ENCODE data around the gene EYS. TPM values are rescaled to one million over a fixed set of nuclear protein-coding genes. Genes with fewer than 3 reads are reported as not detected.

Gene EYS
- total and polyA plus RNA-seq, 2 of the 8 experiments (the other 6 are each of a cell fraction or from before 2014, with no cell fraction given), result 0.05 to 0.13 TPM

DNA sequence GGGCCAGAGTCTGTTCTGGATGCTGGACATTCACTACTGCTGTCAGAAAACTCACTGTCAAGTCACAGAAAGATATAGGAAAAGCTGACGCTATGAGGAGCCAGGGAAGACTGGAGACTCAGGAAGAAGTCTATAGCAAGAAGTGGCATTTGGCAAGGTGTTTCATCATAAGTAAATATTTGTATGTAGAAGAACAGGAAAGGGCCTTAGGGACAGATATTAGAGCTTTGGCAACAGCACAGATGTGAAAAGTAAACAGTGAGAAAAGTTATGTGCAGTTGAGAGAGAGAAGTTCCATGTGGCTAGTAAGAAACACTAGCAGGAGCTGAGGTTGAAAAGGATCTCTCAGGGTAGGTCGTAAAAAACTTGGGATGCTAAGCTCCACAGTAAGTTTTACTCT is 1202.5 kb downstream of the EYS start:
- no peak overlapping the region for H2BK20ac ChIP-seq (ENCODE audit: low read length)
- DNase-seq (ENCODE audit: low read depth in 1 of 2, low spot score in 2 of 2), result no peak
- no peak overlapping the region for H2BK120ac ChIP-seq (replicated peaks; ENCODE audit: low read depth, low read length)
- H2BK12ac ChIP-seq (ENCODE audit: low read depth, low read length), result no peak overlapping the region
- no peak overlapping the region for H3K23ac ChIP-seq (ENCODE audit: insufficient read length)
- WGBS, 2 experiments (ENCODE audit: extremely low coverage in 1 of 2, insufficient coverage in 1 of 2, insufficient read length in 1 of 2, insufficient replicate concordance in 2 of 2, low coverage in 1 of 2, low lambda C conversion rate in 2 of 2, missing lambda C conversion rate in 1 of 2), result 88% methylated on average over 2 of the region's 2 CpGs; no CpG with 5 or more reads in 1 of the 2 experiments
- H3K14ac ChIP-seq (ENCODE audit: insufficient read length), result no peak overlapping the region
- H3K79me2 ChIP-seq (ENCODE audit: control insufficient read depth in 1 of 2, insufficient read depth in 2 of 2, low read length in 2 of 2), result no peaks in the 10 kb centered on the region
- TF ChIP-seq KDM1A (IDR thresholded peaks at IDR 0.05; ENCODE audit: borderline replicate concordance, low read length), result no peak
- no peak for TF ChIP-seq TAF1 (IDR thresholded peaks at IDR 0.05; ENCODE audit: low read depth, low read length)
- TF ChIP-seq ZNF274 (IDR thresholded peaks at IDR 0.05; ENCODE audit: borderline replicate concordance, extremely low read depth, low read length), result no peak
- TF ChIP-seq BACH1 (IDR thresholded peaks at IDR 0.05; ENCODE audit: low read length), result no peak
- no peak for TF ChIP-seq CTBP2 (IDR thresholded peaks at IDR 0.05; ENCODE audit: borderline replicate concordance, insufficient read depth, insufficient read length, low read length)
- TF ChIP-seq CBX8 (IDR thresholded peaks at IDR 0.05; ENCODE audit: borderline replicate concordance, low read depth, low read length), result no peak
- no peak for TF ChIP-seq HDAC6 (IDR thresholded peaks at IDR 0.05; ENCODE audit: low read depth, low read length)
- TF ChIP-seq TAF7 (optimal IDR thresholded peaks at IDR 0.05; ENCODE audit: borderline replicate concordance, low read depth, low read length), result no peak
- no peak for TF ChIP-seq SIX5 (IDR thresholded peaks at IDR 0.05; ENCODE audit: low read depth, low read length)
- no peak for TF ChIP-seq KDM4A (IDR thresholded peaks at IDR 0.05; ENCODE audit: low read depth, low read length, severe bottlenecking)
- TF ChIP-seq RAD21 (IDR thresholded peaks at IDR 0.05 in 1 of 2, conservative IDR thresholded peaks at IDR 0.05 in 1 of 2; ENCODE audit: low read depth in 2 of 2, low read length in 2 of 2), result no peak
- TF ChIP-seq, protein P1, sequence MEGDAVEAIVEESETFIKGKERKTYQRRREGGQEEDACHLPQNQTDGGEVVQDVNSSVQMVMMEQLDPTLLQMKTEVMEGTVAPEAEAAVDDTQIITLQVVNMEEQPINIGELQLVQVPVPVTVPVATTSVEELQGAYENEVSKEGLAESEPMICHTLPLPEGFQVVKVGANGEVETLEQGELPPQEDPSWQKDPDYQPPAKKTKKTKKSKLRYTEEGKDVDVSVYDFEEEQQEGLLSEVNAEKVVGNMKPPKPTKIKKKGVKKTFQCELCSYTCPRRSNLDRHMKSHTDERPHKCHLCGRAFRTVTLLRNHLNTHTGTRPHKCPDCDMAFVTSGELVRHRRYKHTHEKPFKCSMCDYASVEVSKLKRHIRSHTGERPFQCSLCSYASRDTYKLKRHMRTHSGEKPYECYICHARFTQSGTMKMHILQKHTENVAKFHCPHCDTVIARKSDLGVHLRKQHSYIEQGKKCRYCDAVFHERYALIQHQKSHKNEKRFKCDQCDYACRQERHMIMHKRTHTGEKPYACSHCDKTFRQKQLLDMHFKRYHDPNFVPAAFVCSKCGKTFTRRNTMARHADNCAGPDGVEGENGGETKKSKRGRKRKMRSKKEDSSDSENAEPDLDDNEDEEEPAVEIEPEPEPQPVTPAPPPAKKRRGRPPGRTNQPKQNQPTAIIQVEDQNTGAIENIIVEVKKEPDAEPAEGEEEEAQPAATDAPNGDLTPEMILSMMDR (IDR thresholded peaks at IDR 0.05; ENCODE audit: control extremely low read depth in 1 of 3, insufficient read depth in 1 of 3, low read depth in 1 of 3, low read length in 3 of 3), result no peak
- H3K18ac ChIP-seq (ENCODE audit: extremely low read depth, low read length), result no peak overlapping the region
- H3K4me3 ChIP-seq (ENCODE audit: extremely low read depth in 1 of 4, insufficient read depth in 2 of 4, low read depth in 3 of 4, low read length in 4 of 4), result no peak overlapping the region
- no peaks in the 10 kb centered on the region for H3K27me3 ChIP-seq (replicated peaks in 1 of 4; ENCODE audit: control insufficient read depth in 3 of 4, extremely low read depth in 1 of 4, insufficient read depth in 3 of 4, low read length in 3 of 4)
- no peak overlapping the region for H3K4me2 ChIP-seq (ENCODE audit: insufficient read depth in 1 of 2, low read depth in 2 of 2, low read length in 2 of 2)
- H3K79me1 ChIP-seq (ENCODE audit: low read depth, low read length), result no peaks in the 10 kb centered on the region
- no peaks in the 10 kb centered on the region for H3K36me3 ChIP-seq (ENCODE audit: control insufficient read depth in 2 of 4, insufficient read depth in 4 of 4, low read length in 3 of 4)
- H3K4me1 ChIP-seq (replicated peaks in 1 of 4; ENCODE audit: control insufficient read depth in 3 of 4, insufficient read depth in 4 of 4, low read length in 3 of 4), result no peaks in the 10 kb centered on the region
- no peak overlapping the region for H2BK15ac ChIP-seq (ENCODE audit: low read length)
- no peaks in the 10 kb centered on the region for H4K20me1 ChIP-seq (replicated peaks in 1 of 2; ENCODE audit: control insufficient read depth in 1 of 2, insufficient read depth in 2 of 2, low read length in 2 of 2)
- no peak for FAIRE-seq
- H4K5ac ChIP-seq (ENCODE audit: insufficient read length, low read depth, low read length), result no peak overlapping the region
- no peak overlapping the region for H3K27ac ChIP-seq (ENCODE audit: low read depth, low read length)
- no peak overlapping the region for H2AFZ ChIP-seq (ENCODE audit: low read length)
- no peak overlapping the region for H3K9ac ChIP-seq (replicated peaks in 1 of 4; ENCODE audit: extremely low read depth in 1 of 4, low read depth in 3 of 4, low read length in 3 of 4)
- H2BK5ac ChIP-seq (ENCODE audit: low read depth, low read length), result no peak overlapping the region
- H4K8ac ChIP-seq (ENCODE audit: extremely low read depth, insufficient read depth, low read length), result no peak overlapping the region
- no peak overlapping the region for H3K56ac ChIP-seq (replicated peaks; ENCODE audit: insufficient read length, low read depth, low read length)
- no peaks in the 10 kb centered on the region for H3K9me3 ChIP-seq (ENCODE audit: insufficient read depth in 2 of 2, low read depth in 1 of 2, low read length in 1 of 2)
- H3K4ac ChIP-seq (replicated peaks; ENCODE audit: insufficient read length, low read depth, low read length), result no peak overlapping the region
- H3K23me2 ChIP-seq (ENCODE audit: low read depth, low read length), result no peaks in the 10 kb centered on the region
- H4K91ac ChIP-seq (replicated peaks; ENCODE audit: insufficient read length, low read length), result no peak overlapping the region
- H2AK5ac ChIP-seq (ENCODE audit: low read depth, low read length), result no peak overlapping the region
- ChIA-PET CTCF (ENCODE audit: partially characterized antibody) (interaction anchor here (0.8 to 2.1 kb wide), 14 partner anchors 13 to 589 kb away, joined by 3 to 19 read pairs (median 3); no protein-coding TSS in a partner anchor), POLR2A (ENCODE audit: partially characterized antibody) (no interaction called here)

All from H1 (cell line).